Ovary (tissue), 9 donors: ENCODE measurements around the gene GPR83. TPM values are rescaled to one million over a fixed set of nuclear protein-coding genes. Genes with fewer than 3 reads are reported as not detected.

ENCODE experiments used
- DNase-seq, 5 donors: peaks; one replicate each; pipeline ENCODE4 v3.0.0-alpha.2; 2019 to 2020
- H3K27ac ChIP-seq, 2 donors: fragments of 200-600 bp; one replicate each; pipeline versions ENCODE4 v1.5.1 to v1.8.0; 2019 to 2022
- H3K27me3 ChIP-seq: fragments of 200-600 bp; one replicate; pipeline ENCODE4 v1.8.0; 2022
- H3K36me3 ChIP-seq: fragments of 200-600 bp; sonication (generic); one replicate; pipeline ENCODE4 v1.5.1; 2019
- H3K4me1 ChIP-seq: one replicate; pipeline ENCODE4 v1.8.1; 2013; ENCODE audit warnings: mild to moderate bottlenecking, moderate library complexity; ENCODE audit not compliant: insufficient read depth
- H3K4me3 ChIP-seq: fragments of 200-600 bp; sonication (generic); one replicate; pipeline ENCODE4 v1.5.1; 2017
- H3K9me3 ChIP-seq, 2 donors: fragments of 200-600 bp in 1 of 2; sonication (generic) in 1 of 2; one replicate each; pipeline versions ENCODE4 v1.5.1 to v1.8.1; 2013 to 2019; ENCODE audit warnings: mild to moderate bottlenecking in 1 of 2, moderate library complexity in 1 of 2
- EP300 ChIP-seq: sonication (generic); formaldehyde crosslinking; IDR thresholded peaks from one replicate; pipeline ENCODE4 v1.6.1; 2017; ENCODE audit warnings: antibody characterized with exemption
- POLR2A ChIP-seq: fragments of 450-650 bp; IDR thresholded peaks from one replicate; pipeline ENCODE4 v1.6.1; 2017; ENCODE audit warnings: antibody characterized with exemption, mild to moderate bottlenecking, moderate library complexity
- WGBS, 3 donors: extraction: QIAGEN DNeasy Blood & Tissue Kit in 1 of 3; methylation state at CpG; one replicate each; pipeline versions ENCODE4 v1.1.5 to v1.1.7; 2013 to 2017; 5-methylcytosine and 5-hydroxymethylcytosine counted together
- intact Hi-C, 4 donors: fragments of 100-400 bp; cut with DNase I; formaldehyde crosslinking; loops; one replicate each; pipeline versions ENCODE4 v1.11.0 to v1.15.1; 2022 to 2023
- polyA plus RNA-seq, 2 donors: library from polyadenylated mRNA; stranded (reverse); fragments of 200-250 nt in 1 of 2; fragments of 350-450 nt in 1 of 2; fragmentation: Illumina TruSeq in 1 of 2; extraction: RNeasy Lipid Tissue Mini Kit (QIAGEN cat#74804) in 1 of 2; gene quantifications; one replicate each; pipeline ENCODE4 v1.2.3, GENCODE V29; 2013 to 2014
- total RNA-seq, 7 donors: library from RNA; depleted of rRNA in 2 of 7; stranded (reverse); fragments of >200 nt in 2 of 7; fragmentation: NEBNext Ultra II Directional in 3 of 7; extraction: Animal tissue kit (Norgen Biotek cat#: 25700) in 3 of 7; gene quantifications; one replicate each; pipeline versions ENCODE4 v1.1.0 to v1.2.4, GENCODE V29; 2016 to 2023
- TF ChIP-seq, protein P1 (sequence below), 3 donors: fragments of 450-650 bp in 2 of 3; fragments of 200-600 bp in 1 of 3; IDR thresholded peaks; one replicate each; pipeline versions ENCODE4 v1.5.1 to v1.8.0; 2016 to 2022; ENCODE audit warnings: antibody characterized with exemption in 3 of 3, mild to moderate bottlenecking in 1 of 3
- donor health status: DM: no; HTN: no; CAD: no; lungs with moderate emphysema.
- donor health status: DM: no; HTN: no; CAD: no.
- donor health status: Bipolar disorder and iron deficiency.
- donor health status: DM: yes; HTN: yes; CAD: no.
- donor health status: DM: no; HTN: no; CAD: no.
- donor health status: DM: yes; HTN: yes; CAD: no.

Gene GPR83
- total and polyA plus RNA-seq, 9 donors, result under 0.01 to 0.28 (median 0.12) TPM; not detected in 4

DNA sequence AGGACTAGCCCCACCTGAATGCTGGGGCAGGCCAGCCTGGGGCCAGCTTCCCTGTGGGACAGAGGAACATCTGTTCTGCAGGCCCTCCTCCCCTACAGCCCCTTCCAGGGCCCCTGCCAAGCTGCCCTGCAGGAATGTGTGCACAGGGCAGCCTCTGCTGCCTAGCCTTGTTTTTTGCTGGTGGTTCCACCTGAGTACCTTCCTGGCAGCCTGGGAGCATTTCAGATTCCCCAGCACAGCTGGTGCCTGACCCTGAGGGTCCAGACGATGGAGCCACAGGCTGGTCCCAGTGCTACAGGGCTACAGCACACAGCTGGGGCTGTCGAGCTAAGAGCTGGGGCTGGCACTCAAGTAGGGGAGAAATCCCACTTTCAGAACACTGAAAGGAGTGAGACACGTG is 22.3 kb upstream of the GPR83 start:
- intact Hi-C loops, result no loop called here
- no peaks in the 10 kb centered on the region for H3K9me3 ChIP-seq
- WGBS, 3 donors, result 79 to 94% (median 92%) methylated on average over 3 of the region's 3 CpGs
- no peak for DNase-seq
- H3K4me3 ChIP-seq, result no peak overlapping the region
- H3K4me1 ChIP-seq, result no peaks in the 10 kb centered on the region
- H3K27ac ChIP-seq, result no peak overlapping the region
- TF ChIP-seq EP300 (no peak), POLR2A (no peak)
- TF ChIP-seq, protein P1, sequence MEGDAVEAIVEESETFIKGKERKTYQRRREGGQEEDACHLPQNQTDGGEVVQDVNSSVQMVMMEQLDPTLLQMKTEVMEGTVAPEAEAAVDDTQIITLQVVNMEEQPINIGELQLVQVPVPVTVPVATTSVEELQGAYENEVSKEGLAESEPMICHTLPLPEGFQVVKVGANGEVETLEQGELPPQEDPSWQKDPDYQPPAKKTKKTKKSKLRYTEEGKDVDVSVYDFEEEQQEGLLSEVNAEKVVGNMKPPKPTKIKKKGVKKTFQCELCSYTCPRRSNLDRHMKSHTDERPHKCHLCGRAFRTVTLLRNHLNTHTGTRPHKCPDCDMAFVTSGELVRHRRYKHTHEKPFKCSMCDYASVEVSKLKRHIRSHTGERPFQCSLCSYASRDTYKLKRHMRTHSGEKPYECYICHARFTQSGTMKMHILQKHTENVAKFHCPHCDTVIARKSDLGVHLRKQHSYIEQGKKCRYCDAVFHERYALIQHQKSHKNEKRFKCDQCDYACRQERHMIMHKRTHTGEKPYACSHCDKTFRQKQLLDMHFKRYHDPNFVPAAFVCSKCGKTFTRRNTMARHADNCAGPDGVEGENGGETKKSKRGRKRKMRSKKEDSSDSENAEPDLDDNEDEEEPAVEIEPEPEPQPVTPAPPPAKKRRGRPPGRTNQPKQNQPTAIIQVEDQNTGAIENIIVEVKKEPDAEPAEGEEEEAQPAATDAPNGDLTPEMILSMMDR (IDR thresholded peaks at IDR 0.05), result no peak
- no peaks in the 10 kb centered on the region for H3K27me3 ChIP-seq
- no peaks in the 10 kb centered on the region for H3K36me3 ChIP-seq

DNA sequence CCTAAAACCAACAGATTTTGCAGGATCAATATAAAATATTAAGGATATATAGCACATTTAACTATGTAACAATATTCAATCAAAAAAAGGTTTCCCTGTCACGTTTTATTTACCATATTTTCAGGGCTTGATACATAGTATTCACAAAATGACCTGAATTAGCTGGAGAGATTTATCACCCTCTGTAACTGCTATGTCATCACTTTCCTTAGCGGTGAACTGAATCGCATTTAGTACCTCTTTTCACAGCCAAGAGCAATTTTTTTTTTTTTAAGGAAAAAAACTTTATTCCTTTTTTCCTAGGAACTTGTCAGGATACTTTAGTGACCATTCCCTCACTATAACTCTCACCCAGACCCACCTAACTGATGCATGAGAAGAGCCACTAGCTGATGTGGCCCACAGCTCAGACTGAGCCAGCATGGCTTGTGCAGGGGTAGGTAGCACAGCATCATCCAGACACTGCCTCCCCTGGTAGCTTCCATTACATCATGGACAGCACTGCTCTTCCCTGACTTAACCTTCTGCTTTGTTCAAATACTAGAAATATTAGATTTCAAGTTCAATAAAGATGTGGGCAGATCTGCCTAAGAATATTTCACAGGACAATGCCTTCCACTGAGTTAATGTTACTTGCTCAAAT is 17.0 kb upstream of the GPR83 start:
- Histone ChIP-seq H3K36me3 (no peaks in the 10 kb centered on the region), H3K4me3 (no peak overlapping the region), H3K27ac (no peak overlapping the region), H3K9me3 (no peaks in the 10 kb centered on the region), H3K4me1 (no peaks in the 10 kb centered on the region), H3K27me3 (no peaks in the 10 kb centered on the region)
- intact Hi-C loops, result loop anchor here in 2 of 4 donors (5.0 to 10.0 kb wide), 2 partner anchors 521 to 523 kb away; no protein-coding TSS in a partner anchor
- TF ChIP-seq POLR2A, result no peak
- TF ChIP-seq, protein P1 (IDR thresholded peaks at IDR 0.05), result no peak
- TF ChIP-seq EP300, result no peak
- 10 to 26% (median 21%) methylated on average over 3 of the region's 3 CpGs for WGBS, 3 donors
- no peak for DNase-seq

DNA sequence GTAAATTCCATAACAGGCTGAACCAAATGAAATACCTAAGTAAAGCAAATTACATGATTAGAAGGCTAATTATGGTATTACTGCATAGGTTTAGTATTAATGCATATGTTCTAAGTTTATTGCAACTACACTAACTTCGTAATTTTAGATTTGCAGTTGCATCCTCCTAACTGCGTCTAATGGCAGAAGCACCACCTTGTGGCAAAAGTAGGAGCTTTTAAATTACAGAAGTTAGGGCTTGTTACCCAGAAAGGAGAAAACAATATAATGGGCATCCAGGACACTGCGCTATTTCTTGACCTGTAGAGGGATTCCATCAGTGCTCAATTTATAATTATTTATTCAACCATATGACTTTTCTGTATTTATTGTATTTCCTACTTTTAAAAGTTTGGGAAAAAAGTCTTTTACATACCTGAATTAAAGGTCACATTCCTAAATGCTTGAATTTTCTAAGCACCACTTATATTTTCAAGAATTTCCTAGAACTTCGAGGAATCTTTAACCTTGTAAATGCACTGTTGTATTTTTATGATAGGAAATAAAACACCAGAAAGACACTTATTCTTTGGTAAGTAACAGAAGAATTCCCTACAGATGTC is 16.3 kb upstream of the GPR83 start:
- no peaks in the 10 kb centered on the region for H3K4me1 ChIP-seq
- no peaks in the 10 kb centered on the region for H3K9me3 ChIP-seq
- no peak overlapping the region for H3K27ac ChIP-seq
- no peaks in the 10 kb centered on the region for H3K27me3 ChIP-seq
- WGBS, 3 donors, result 10 to 21% (median 10%) methylated on average over 4 of the region's 4 CpGs
- H3K36me3 ChIP-seq, result no peaks in the 10 kb centered on the region
- intact Hi-C loops, result loop anchor here in 2 of 4 donors (5.0 to 10.0 kb wide), 2 partner anchors 520 to 523 kb away; no protein-coding TSS in a partner anchor
- H3K4me3 ChIP-seq, result no peak overlapping the region
- TF ChIP-seq, protein P1 (IDR thresholded peaks at IDR 0.05), result peak; percentile 19 to 51 (median 43)
- TF ChIP-seq POLR2A, result no peak
- peak in 1 of 5 donors; percentile 24 for DNase-seq

DNA sequence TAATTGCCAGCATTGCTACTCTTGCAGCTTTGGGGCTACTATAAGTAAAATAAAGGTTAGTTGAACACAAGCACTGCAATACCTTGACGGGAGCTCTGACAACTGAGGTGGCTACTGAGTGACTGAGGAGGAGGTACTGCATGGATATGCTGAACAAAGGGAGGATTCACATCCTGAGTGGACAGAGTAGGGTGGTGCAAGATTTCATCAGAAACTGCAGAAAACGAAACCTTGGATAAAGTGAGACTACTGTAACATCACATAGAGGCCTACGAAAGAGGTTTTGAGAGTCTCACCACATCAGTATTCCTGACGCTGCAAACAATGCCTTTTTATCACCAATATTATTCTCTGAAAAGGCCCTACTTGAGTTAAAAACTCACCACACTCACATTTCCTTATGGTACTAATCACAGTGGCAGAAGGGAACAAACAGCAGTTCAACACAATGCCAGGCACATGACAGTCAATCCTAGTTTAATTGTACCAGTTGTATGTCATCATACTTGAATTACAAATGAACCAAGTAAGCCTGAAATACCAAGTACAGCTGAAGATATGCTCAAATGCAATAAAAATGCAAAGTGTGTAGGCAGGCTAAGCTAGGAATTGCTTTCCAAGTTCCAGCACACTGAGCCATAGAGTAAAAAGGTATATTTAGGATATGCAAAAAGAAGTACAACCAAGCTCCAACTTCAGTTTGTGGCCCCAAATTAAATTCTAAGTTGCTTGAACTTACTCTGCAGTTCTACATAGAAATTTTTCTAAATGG is 4.0 kb upstream of the GPR83 start:
- Histone ChIP-seq H3K27ac (no peak overlapping the region), H3K4me3 (no peak overlapping the region), H3K9me3 (no peaks in the 10 kb centered on the region), H3K36me3 (no peaks in the 10 kb centered on the region), H3K27me3 (no peaks in the 10 kb centered on the region), H3K4me1 (no peaks in the 10 kb centered on the region)
- WGBS, 3 donors, result 86 to 90% (median 90%) methylated on average over 4 of the region's 4 CpGs
- DNase-seq, result no peak
- TF ChIP-seq POLR2A, result no peak
- TF ChIP-seq, protein P1 (IDR thresholded peaks at IDR 0.05), result no peak
- no peak for TF ChIP-seq EP300
- intact Hi-C loops, result no loop called here
